HUES64 (cell line): ENCODE data around the gene SSTR5.

Source experiments
- H3K27ac ChIP-seq: 2 replicates; pipeline ENCODE4 v1.7.0; 2013; ENCODE audit warnings: low read depth, low read length, inconsistent platforms
- H3K27me3 ChIP-seq: 2 replicates; pipeline ENCODE4 v1.6.1; 2013; ENCODE audit warnings: mild to moderate bottlenecking, low read length; ENCODE audit not compliant: insufficient read depth
- H3K36me3 ChIP-seq: 2 replicates; pipeline ENCODE4 v1.6.1; 2013; ENCODE audit warnings: mild to moderate bottlenecking, low read length; ENCODE audit not compliant: insufficient read depth
- H3K4me1 ChIP-seq: 2 replicates; pipeline ENCODE4 v1.6.1; 2013; ENCODE audit warnings: mild to moderate bottlenecking, low read length, moderate library complexity; ENCODE audit not compliant: insufficient read depth
- H3K4me3 ChIP-seq: 2 replicates; pipeline ENCODE4 v1.5.1; 2013; ENCODE audit warnings: mild to moderate bottlenecking, low read length, moderate library complexity
- H3K9ac ChIP-seq: 2 replicates; pipeline ENCODE4 v1.6.1; 2013; ENCODE audit warnings: mild to moderate bottlenecking, low read depth, low read length
- H3K9me3 ChIP-seq: 2 replicates; pipeline ENCODE4 v1.6.1; 2013; ENCODE audit warnings: low read depth, low read length; ENCODE audit not compliant: insufficient read depth
- WGBS: fragments of 150-250, 120-280 bp; methylation state at CpG from one replicate; pipeline ENCODE4 v1.1.7; 2013; ENCODE audit warnings: missing lambda C conversion rate; 5-methylcytosine and 5-hydroxymethylcytosine counted together

Gene SSTR5

GRCh38 chr16:1031666-1032065 is 40.9 kb upstream of the SSTR5 start:
- Histone ChIP-seq H3K36me3 (no peaks in the 10 kb centered on the region), H3K9me3 (0 out of 2 replicates have a peak, but pooled peaks cover 5% of the 10 kb centered on the region), H3K27ac (no peak overlapping the region), H3K4me3 (no peak overlapping the region), H3K4me1 (no peaks in the 10 kb centered on the region), H3K9ac (no peak overlapping the region), H3K27me3 (no peaks in the 10 kb centered on the region)
- WGBS, result 84% methylated on average over 17 of the region's 17 CpGs

- H3K27me3 ChIP-seq, result no peaks in the 10 kb centered on the region
- no peak overlapping the region for H3K4me3 ChIP-seq
- H3K9me3 ChIP-seq, result 0 out of 2 replicates have a peak, but pooled peaks cover 5% of the 10 kb centered on the region
- H3K36me3 ChIP-seq, result no peaks in the 10 kb centered on the region
- WGBS, result 43% methylated on average over 2 of the region's 2 CpGs
- H3K4me1 ChIP-seq, result peaks cover 4% of the 10 kb centered on the region; the same call in 1 of the 2 replicates
- no peak overlapping the region for H3K27ac ChIP-seq
- H3K9ac ChIP-seq, result no peak overlapping the region
These were observed 39.9 kb upstream of the SSTR5 start for GRCh38 chr16:1032607-1033006.

- Histone ChIP-seq H3K4me1 (peaks cover 4% of the 10 kb centered on the region; the same call in 1 of the 2 replicates), H3K27ac (no peak overlapping the region), H3K27me3 (no peaks in the 10 kb centered on the region), H3K4me3 (no peak overlapping the region), H3K9me3 (0 out of 2 replicates have a peak, but pooled peaks cover 5% of the 10 kb centered on the region), H3K9ac (no peak overlapping the region), H3K36me3 (no peaks in the 10 kb centered on the region)
- WGBS, result 60% methylated on average over 3 of the region's 3 CpGs
These were observed 39.3 kb upstream of the SSTR5 start for GRCh38 chr16:1033128-1033679.

GRCh38 chr16:1034230-1035065 is 38.1 kb upstream of the SSTR5 start:
- 90% methylated on average over 6 of the region's 6 CpGs for WGBS
- H3K27me3 ChIP-seq, result no peaks in the 10 kb centered on the region
- H3K4me1 ChIP-seq, result peaks cover 4% of the 10 kb centered on the region; the same call in 1 of the 2 replicates
- H3K9me3 ChIP-seq, result 0 out of 2 replicates have a peak, but pooled peaks cover 5% of the 10 kb centered on the region
- H3K9ac ChIP-seq, result no peak overlapping the region
- H3K27ac ChIP-seq, result no peak overlapping the region
- no peak overlapping the region for H3K4me3 ChIP-seq
- H3K36me3 ChIP-seq, result no peaks in the 10 kb centered on the region

- Histone ChIP-seq H3K36me3 (no peaks in the 10 kb centered on the region), H3K9me3 (0 out of 2 replicates have a peak, but pooled peaks cover 5% of the 10 kb centered on the region), H3K4me3 (no peak overlapping the region), H3K27ac (no peak overlapping the region), H3K9ac (no peak overlapping the region), H3K4me1 (peaks cover 4% of the 10 kb centered on the region; the same call in 1 of the 2 replicates), H3K27me3 (no peaks in the 10 kb centered on the region)
- WGBS, result 92% methylated on average over 7 of the region's 7 CpGs
These were observed 37.5 kb upstream of the SSTR5 start for GRCh38 chr16:1035066-1035415.

- 84% methylated on average over 15 of the region's 15 CpGs for WGBS
- H3K27me3 ChIP-seq, result no peaks in the 10 kb centered on the region
- H3K4me3 ChIP-seq, result no peak overlapping the region
These were observed 36.4 kb upstream of the SSTR5 start for GRCh38 chr16:1036166-1036565.

GRCh38 chr16:1036726-1037393 is 35.7 kb upstream of the SSTR5 start:
- no peak overlapping the region for H3K4me3 ChIP-seq

More at GRCh38 chr16:1036166-1036565, 36.4 kb upstream of the SSTR5 start:
- no peaks in the 10 kb centered on the region for H3K36me3 ChIP-seq
- H3K9ac ChIP-seq, result no peak overlapping the region
- no peak overlapping the region for H3K27ac ChIP-seq
- H3K9me3 ChIP-seq, result 0 out of 2 replicates have a peak, but pooled peaks cover 5% of the 10 kb centered on the region
- peaks cover 4% of the 10 kb centered on the region; the same call in 1 of the 2 replicates for H3K4me1 ChIP-seq

GRCh38 chr16:1037394-1038257 is 34.9 kb upstream of the SSTR5 start:
- Histone ChIP-seq H3K9me3 (peaks cover 9% of the 10 kb centered on the region; the same call in 1 of the 2 replicates), H3K9ac (no peak overlapping the region), H3K4me3 (no peak overlapping the region), H3K27ac (no peak overlapping the region), H3K27me3 (no peaks in the 10 kb centered on the region), H3K36me3 (no peaks in the 10 kb centered on the region), H3K4me1 (peaks cover 4% of the 10 kb centered on the region; the same call in 1 of the 2 replicates)
- WGBS, result 73% methylated on average over 30 of the region's 31 CpGs

More at GRCh38 chr16:1036726-1037393, 35.7 kb upstream of the SSTR5 start:
- Histone ChIP-seq H3K27ac (no peak overlapping the region), H3K4me1 (peaks cover 4% of the 10 kb centered on the region; the same call in 1 of the 2 replicates), H3K9ac (no peak overlapping the region), H3K27me3 (no peaks in the 10 kb centered on the region), H3K9me3 (peaks cover 7% of the 10 kb centered on the region; the same call in 1 of the 2 replicates), H3K36me3 (no peaks in the 10 kb centered on the region)
- 67% methylated on average over 21 of the region's 21 CpGs for WGBS

GRCh38 chr16:1038932-1039331 is 33.6 kb upstream of the SSTR5 start:
- peaks cover 4% of the 10 kb centered on the region; the same call in 1 of the 2 replicates for H3K4me1 ChIP-seq
- no peak overlapping the region for H3K27ac ChIP-seq
- H3K27me3 ChIP-seq, result no peaks in the 10 kb centered on the region
- H3K36me3 ChIP-seq, result no peaks in the 10 kb centered on the region
- H3K4me3 ChIP-seq, result no peak overlapping the region
- H3K9ac ChIP-seq, result no peak overlapping the region
- 93% methylated on average over 12 of the region's 12 CpGs for WGBS
- peaks cover 3% of the 10 kb centered on the region; the same call in 1 of the 2 replicates for H3K9me3 ChIP-seq

GRCh38 chr16:1039762-1040161 is 32.8 kb upstream of the SSTR5 start:
- peaks cover 4% of the 10 kb centered on the region; the same call in 1 of the 2 replicates for H3K4me1 ChIP-seq
- 88% methylated on average over 11 of the region's 11 CpGs for WGBS

More at GRCh38 chr16:1039762-1040161, 32.8 kb upstream of the SSTR5 start:
- peaks cover 3% of the 10 kb centered on the region; the same call in 1 of the 2 replicates for H3K9me3 ChIP-seq
- no peaks in the 10 kb centered on the region for H3K27me3 ChIP-seq
- no peak overlapping the region for H3K9ac ChIP-seq
- no peak overlapping the region for H3K27ac ChIP-seq
- H3K4me3 ChIP-seq, result no peak overlapping the region
- no peaks in the 10 kb centered on the region for H3K36me3 ChIP-seq
